Stomach (tissue), 9 donors: ENCODE measurements around the gene GGCX. TPM values are rescaled to one million over a fixed set of nuclear protein-coding genes. Genes with fewer than 3 reads are reported as not detected.

Experiments
- DNase-seq, 2 donors: peaks; one replicate each; pipeline versions ENCODE4 v3.0.0 to v3.0.0-alpha.2; 2013 to 2019
- H3K27ac ChIP-seq, 5 donors: fragments of 200-600 bp in 4 of 5; sonication (generic) in 4 of 5; one replicate each; pipeline ENCODE4 v1.5.1; 2013 to 2019; ENCODE audit warnings: mild to moderate bottlenecking in 1 of 5, moderate library complexity in 1 of 5
- H3K27me3 ChIP-seq, 3 donors: fragments of 200-600 bp; sonication (generic); one replicate each; pipeline ENCODE4 v1.5.1; 2017 to 2019; ENCODE audit warnings: mixed run types in 1 of 3
- H3K36me3 ChIP-seq, 4 donors: fragments of 200-600 bp; sonication (generic); 1 replicate in 3 of 4; 2 replicates in 1 of 4; pipeline ENCODE4 v1.5.1; 2016 to 2019
- H3K4me1 ChIP-seq, 4 donors: fragments of 200-600 bp; sonication (generic); one replicate each; pipeline ENCODE4 v1.5.1; 2016 to 2019
- H3K4me3 ChIP-seq, 4 donors: fragments of 200-600 bp; sonication (generic) in 3 of 4; one replicate each; pipeline ENCODE4 v1.5.1; 2016 to 2019; ENCODE audit warnings: mild to moderate bottlenecking in 1 of 4
- H3K9me3 ChIP-seq, 4 donors: fragments of 200-600 bp; sonication (generic); one replicate each; pipeline ENCODE4 v1.5.1; 2016 to 2019
- EP300 ChIP-seq: sonication (generic); formaldehyde crosslinking; IDR thresholded peaks from one replicate; pipeline ENCODE4 v1.6.1; 2017; ENCODE audit warnings: antibody characterized with exemption
- POLR2A ChIP-seq, 4 donors: fragments of 450-650 bp; IDR thresholded peaks; one replicate each; pipeline ENCODE4 v1.6.1; 2016; ENCODE audit warnings: antibody characterized with exemption in 4 of 4, control low read depth in 2 of 4, mild to moderate bottlenecking in 1 of 4, moderate library complexity in 1 of 4
- POLR2AphosphoS5 ChIP-seq, 3 donors: sonication (generic); formaldehyde crosslinking; IDR thresholded peaks; one replicate each; pipeline ENCODE4 v1.6.1; 2016; ENCODE audit warnings: antibody characterized with exemption in 3 of 3
- WGBS, 5 donors: extraction: QIAGEN DNeasy Blood & Tissue Kit in 3 of 5; methylation state at CpG; one replicate each; pipeline versions ENCODE4 v1.1.5 to v1.1.7; 2013 to 2018; 5-methylcytosine and 5-hydroxymethylcytosine counted together
- intact Hi-C: fragments of 100-400 bp; cut with DNase I; formaldehyde crosslinking; loops from one replicate; pipeline ENCODE4 v1.15.1; 2023; ENCODE audit warnings: low total_unique reads
- polyA plus RNA-seq, 3 donors: library from polyadenylated mRNA; stranded (reverse); fragments of 200-250 nt; gene quantifications; one replicate each; pipeline ENCODE4 v1.2.3, GENCODE V29; 2013
- total RNA-seq, 5 donors: library from RNA; depleted of rRNA; stranded (reverse); fragments of >200 nt; gene quantifications; one replicate each; pipeline versions ENCODE4 v1.1.0 to v1.2.3, GENCODE V29; 2014 to 2016
- TF ChIP-seq, protein P1 (sequence below), 7 experiments: fragments of 450-650 bp in 4 of 7; fragments of 200-600 bp in 3 of 7; sonication (generic) in 3 of 7; IDR thresholded peaks; one replicate each; pipeline ENCODE4 v1.5.1; 2016 to 2019; ENCODE audit warnings: antibody characterized with exemption in 7 of 7, control low read depth in 2 of 7, mild to moderate bottlenecking in 1 of 7
- donor health status: healthy with polysubstance abuse.
- donor health status: Bipolar disorder and iron deficiency.
- donor health status: healthy.

Gene GGCX
- total and polyA plus RNA-seq, 8 donors = 5.2 to 87.5 (median 15.9) TPM

DNA sequence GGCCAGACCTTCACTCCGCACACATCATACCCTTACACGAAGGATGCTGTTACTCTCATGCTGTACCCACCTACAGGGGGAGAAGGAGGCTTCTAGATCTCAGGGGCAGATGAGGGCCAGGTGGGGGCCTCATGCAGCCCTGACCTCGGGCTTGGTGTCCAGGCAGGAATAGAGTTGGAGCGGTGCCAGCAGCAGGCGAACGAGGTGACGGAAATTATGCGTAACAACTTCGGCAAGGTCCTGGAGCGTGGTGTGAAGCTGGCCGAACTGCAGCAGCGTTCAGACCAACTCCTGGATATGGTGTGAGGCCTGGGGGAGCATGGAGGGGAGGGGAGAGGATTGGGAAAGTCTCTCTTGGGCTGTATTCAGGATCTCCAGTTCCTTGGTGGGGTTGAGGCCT lies 30.3 kb upstream of the GGCX start:
- H3K36me3 ChIP-seq = peaks cover 0 to under 1% (median 0%) of the 10 kb centered on the region in 4 donors
- DNase-seq = no peak
- 77 to 88% (median 79%) methylated on average over 12 of the region's 12 CpGs for whole genome bisulfite sequencing, 5 donors

DNA sequence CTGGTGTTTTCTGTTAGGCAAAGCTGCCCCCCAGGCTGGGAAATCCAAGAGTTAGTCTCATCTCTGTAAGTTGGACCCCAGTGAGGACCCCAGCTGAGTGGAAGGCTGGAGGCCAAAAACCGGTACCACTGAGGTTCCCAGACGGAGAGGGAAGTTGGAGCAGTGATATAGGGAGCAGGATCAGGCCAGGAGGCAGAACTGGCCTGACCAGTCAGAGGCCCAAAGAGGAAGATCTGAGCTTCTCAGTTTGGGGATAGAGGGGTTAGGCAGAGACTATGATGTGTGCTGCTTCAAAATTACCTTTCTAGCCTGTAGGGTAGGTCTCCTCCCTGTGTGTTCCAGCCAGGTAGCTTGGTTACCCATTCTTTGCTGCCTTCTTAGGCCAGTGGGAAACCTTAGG lies 29.7 kb upstream of the GGCX start:
- Histone ChIP-seq H3K27me3 (no peaks in the 10 kb centered on the region), H3K4me3 (no peak overlapping the region), H3K36me3 (no peaks in the 10 kb centered on the region), H3K27ac (peak overlapping the region; percentile 71 to 94 (median 91)), H3K9me3 (no peaks in the 10 kb centered on the region), H3K4me1 (peaks cover 48 to 86% (median 76%) of the 10 kb centered on the region in 4 donors)
- intact Hi-C loops = no loop called here
- TF ChIP-seq, protein P1, sequence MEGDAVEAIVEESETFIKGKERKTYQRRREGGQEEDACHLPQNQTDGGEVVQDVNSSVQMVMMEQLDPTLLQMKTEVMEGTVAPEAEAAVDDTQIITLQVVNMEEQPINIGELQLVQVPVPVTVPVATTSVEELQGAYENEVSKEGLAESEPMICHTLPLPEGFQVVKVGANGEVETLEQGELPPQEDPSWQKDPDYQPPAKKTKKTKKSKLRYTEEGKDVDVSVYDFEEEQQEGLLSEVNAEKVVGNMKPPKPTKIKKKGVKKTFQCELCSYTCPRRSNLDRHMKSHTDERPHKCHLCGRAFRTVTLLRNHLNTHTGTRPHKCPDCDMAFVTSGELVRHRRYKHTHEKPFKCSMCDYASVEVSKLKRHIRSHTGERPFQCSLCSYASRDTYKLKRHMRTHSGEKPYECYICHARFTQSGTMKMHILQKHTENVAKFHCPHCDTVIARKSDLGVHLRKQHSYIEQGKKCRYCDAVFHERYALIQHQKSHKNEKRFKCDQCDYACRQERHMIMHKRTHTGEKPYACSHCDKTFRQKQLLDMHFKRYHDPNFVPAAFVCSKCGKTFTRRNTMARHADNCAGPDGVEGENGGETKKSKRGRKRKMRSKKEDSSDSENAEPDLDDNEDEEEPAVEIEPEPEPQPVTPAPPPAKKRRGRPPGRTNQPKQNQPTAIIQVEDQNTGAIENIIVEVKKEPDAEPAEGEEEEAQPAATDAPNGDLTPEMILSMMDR (IDR thresholded peaks at IDR 0.05) = no peak
- no peak for TF ChIP-seq EP300
- no peak for TF ChIP-seq POLR2AphosphoS5 (IDR thresholded peaks at IDR 0.05)
- no peak for TF ChIP-seq POLR2A (IDR thresholded peaks at IDR 0.05)
- DNase-seq = no peak
- 45 to 61% (median 51%) methylated on average over 2 of the region's 2 CpGs for WGBS, 5 donors

More for the DNA sequence above, 30.3 kb upstream of the GGCX start:
- Histone ChIP-seq H3K4me1 (peaks cover 47 to 86% (median 76%) of the 10 kb centered on the region in 4 donors), H3K4me3 (no peak overlapping the region), H3K9me3 (no peaks in the 10 kb centered on the region), H3K27ac (peak overlapping the region; percentile 71 to 94 (median 91)), H3K27me3 (no peaks in the 10 kb centered on the region)
- TF ChIP-seq, protein P1 (IDR thresholded peaks at IDR 0.05) = no peak
- TF ChIP-seq POLR2AphosphoS5 (IDR thresholded peaks at IDR 0.05) (no peak), POLR2A (IDR thresholded peaks at IDR 0.05) (no peak)
- intact Hi-C loops = no loop called here

DNA sequence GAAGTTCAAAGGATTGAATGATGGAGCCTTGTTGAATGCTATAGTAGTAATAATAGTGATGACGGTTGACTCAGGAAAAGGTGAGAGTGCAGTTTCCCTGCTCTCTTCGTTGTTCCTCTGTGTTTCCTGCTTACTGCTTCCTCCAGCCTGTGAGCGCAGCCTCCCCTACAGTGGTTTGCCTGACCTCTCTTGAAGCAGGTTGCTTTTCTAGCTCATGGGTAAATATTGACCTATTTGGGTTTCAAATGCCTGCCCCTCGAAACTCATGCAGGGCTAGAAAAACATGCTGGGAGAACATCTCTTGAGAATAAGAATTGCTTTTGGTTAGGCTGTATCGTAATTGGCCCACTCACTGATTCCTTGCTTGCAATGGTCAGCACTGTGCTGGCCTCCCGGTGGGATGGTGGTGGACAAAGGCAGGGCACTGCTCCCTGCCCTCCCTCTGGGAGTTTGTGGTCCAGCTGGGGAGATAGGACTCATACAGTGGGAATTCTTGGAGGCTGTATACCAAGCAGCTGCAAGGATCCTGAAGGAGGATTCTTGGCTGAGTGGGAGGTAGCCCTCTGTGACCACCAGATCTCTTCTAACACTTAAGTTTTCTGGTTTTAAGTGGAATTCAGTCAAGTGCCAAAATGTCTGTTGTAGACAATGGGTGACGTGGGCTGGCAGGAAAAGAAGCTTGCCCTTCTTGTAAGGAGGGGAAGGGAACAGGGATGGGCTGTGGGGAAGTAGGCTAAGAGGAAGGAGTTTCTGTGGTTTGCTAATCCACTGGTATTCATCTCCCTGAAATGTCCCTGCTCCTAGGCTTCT lies 28.9 kb upstream of the GGCX start:
- intact Hi-C loops = no loop called here
- TF ChIP-seq POLR2A (IDR thresholded peaks at IDR 0.05) (no peak), POLR2AphosphoS5 (IDR thresholded peaks at IDR 0.05) (peak in 1 of 3 donors; percentile 57)
- TF ChIP-seq, protein P1 (IDR thresholded peaks at IDR 0.05) = no peak
- H3K36me3 ChIP-seq = no peaks in the 10 kb centered on the region
- peak; percentile 53 to 79 for DNase-seq
- no peaks in the 10 kb centered on the region for H3K27me3 ChIP-seq
- peaks cover 55 to 91% (median 83%) of the 10 kb centered on the region in 4 donors for H3K4me1 ChIP-seq
- H3K4me3 ChIP-seq = no peak overlapping the region
- H3K9me3 ChIP-seq = no peaks in the 10 kb centered on the region
- WGBS, 5 donors = 12 to 36% (median 19%) methylated on average over 7 of the region's 7 CpGs
- H3K27ac ChIP-seq = peak overlapping the region; percentile 71 to 94 (median 91)

DNA sequence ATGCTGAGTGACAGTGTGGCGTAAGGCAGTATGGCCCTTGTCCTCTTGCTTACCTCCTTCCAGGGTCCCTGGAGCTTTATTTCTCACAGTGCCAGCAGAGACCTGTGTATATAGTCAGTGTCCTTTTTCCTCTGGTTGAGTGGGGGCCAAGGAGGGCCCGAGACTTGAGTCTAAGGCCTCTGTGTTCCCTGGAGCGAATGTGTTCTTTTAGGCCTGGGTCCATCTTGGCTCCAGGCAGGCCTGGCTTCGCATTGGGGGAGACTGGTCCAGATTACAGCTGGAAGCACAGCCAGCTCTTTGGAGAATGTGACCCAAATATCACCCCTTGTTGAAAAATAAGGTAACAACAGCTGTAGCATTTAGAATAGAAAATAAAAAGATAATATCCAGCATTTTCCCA lies 27.9 kb upstream of the GGCX start:
- no peak for DNase-seq
- H3K36me3 ChIP-seq = no peaks in the 10 kb centered on the region
- no peak overlapping the region for H3K4me3 ChIP-seq
- no peak for TF ChIP-seq POLR2AphosphoS5 (IDR thresholded peaks at IDR 0.05)
- H3K4me1 ChIP-seq = peaks cover 57 to 92% (median 84%) of the 10 kb centered on the region in 4 donors
- WGBS, 5 donors = 78 to 93% (median 86%) methylated on average over 4 of the region's 4 CpGs
- H3K27ac ChIP-seq = peak overlapping the region; percentile 30 to 94 (median 91)
- intact Hi-C loops = no loop called here
- no peaks in the 10 kb centered on the region for H3K27me3 ChIP-seq
- H3K9me3 ChIP-seq = no peaks in the 10 kb centered on the region

DNA sequence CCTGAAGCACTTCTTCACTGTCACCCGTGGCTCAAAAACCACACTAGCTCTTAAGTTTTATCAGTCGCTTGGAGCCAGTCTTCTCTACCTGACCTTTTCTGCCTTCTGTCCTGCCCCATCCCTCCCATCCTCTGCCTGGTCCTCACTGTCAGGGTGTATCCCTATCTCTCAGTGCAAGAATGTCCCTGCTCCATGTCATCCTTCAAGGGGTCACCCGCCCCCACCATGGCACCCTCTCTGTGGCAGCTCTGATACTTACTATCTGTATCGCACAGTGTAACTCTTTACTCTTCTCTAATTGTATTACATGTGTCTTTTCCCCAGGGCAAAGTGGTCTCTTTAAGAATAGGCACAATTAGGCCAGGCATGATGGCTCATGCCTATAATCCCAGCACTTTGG lies 27.4 kb upstream of the GGCX start:
- TF ChIP-seq EP300 = no peak
- TF ChIP-seq, protein P1 (IDR thresholded peaks at IDR 0.05) = no peak
- no peak for TF ChIP-seq POLR2A (IDR thresholded peaks at IDR 0.05)
- no peak for TF ChIP-seq POLR2AphosphoS5 (IDR thresholded peaks at IDR 0.05)
- H3K4me1 ChIP-seq = peaks cover 63 to 95% (median 85%) of the 10 kb centered on the region in 4 donors
- intact Hi-C loops = no loop called here
- H3K27ac ChIP-seq = peak overlapping the region in 4 of 5 donors; percentile 71 to 94 (median 91)
- no peak overlapping the region for H3K4me3 ChIP-seq
- H3K9me3 ChIP-seq = no peaks in the 10 kb centered on the region
- DNase-seq = no peak
- no peaks in the 10 kb centered on the region for H3K27me3 ChIP-seq
- H3K36me3 ChIP-seq = no peaks in the 10 kb centered on the region
- 82 to 89% (median 85%) methylated on average over 4 of the region's 4 CpGs for WGBS, 5 donors
